ENCODE data around the gene ITPR1.

DNA sequence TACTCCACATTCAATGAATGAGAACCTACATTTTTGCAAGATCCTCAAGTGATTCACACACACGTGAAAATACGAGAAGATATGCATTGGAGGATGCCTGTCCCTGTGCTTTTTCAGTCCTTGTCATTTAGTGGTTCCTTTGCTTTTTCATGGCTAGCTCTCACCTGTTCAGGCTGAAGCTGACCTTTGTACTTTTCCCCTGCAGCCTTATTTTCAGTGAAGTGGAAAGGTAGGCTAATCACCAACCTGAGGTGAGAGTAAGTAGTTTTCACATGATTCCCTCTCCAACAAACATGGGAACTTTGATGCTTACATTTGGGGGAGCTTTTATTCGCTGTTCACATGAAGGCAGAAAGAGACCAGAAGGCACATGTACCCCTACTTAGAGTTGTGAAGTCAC lies 8.3 kb downstream of the ITPR1 start:
- TF ChIP-seq, protein P1, sequence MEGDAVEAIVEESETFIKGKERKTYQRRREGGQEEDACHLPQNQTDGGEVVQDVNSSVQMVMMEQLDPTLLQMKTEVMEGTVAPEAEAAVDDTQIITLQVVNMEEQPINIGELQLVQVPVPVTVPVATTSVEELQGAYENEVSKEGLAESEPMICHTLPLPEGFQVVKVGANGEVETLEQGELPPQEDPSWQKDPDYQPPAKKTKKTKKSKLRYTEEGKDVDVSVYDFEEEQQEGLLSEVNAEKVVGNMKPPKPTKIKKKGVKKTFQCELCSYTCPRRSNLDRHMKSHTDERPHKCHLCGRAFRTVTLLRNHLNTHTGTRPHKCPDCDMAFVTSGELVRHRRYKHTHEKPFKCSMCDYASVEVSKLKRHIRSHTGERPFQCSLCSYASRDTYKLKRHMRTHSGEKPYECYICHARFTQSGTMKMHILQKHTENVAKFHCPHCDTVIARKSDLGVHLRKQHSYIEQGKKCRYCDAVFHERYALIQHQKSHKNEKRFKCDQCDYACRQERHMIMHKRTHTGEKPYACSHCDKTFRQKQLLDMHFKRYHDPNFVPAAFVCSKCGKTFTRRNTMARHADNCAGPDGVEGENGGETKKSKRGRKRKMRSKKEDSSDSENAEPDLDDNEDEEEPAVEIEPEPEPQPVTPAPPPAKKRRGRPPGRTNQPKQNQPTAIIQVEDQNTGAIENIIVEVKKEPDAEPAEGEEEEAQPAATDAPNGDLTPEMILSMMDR (IDR thresholded peaks at IDR 0.05; ENCODE audit: low read depth, low read length) = no peak
- TF ChIP-seq POLR2A (IDR thresholded peaks at IDR 0.05; ENCODE audit: extremely low read depth, insufficient read length) = no peak
- no peak for TF ChIP-seq MAX (IDR thresholded peaks at IDR 0.05; ENCODE audit: low read depth, low read length)
- TF ChIP-seq MYC (IDR thresholded peaks at IDR 0.05; ENCODE audit: low read depth, low read length) = no peak

Data from NB4 (cell line).